Cardiac septum (tissue), 1 donor: ENCODE data around the gene PARD3. TPM values are rescaled to one million over a fixed set of nuclear protein-coding genes. Genes with fewer than 3 reads are reported as not detected.

Experiments
- DNase-seq: peaks from one replicate; pipeline ENCODE4 v3.0.0-alpha.2; 2020; ENCODE audit warnings: low spot score
- intact Hi-C: fragments of 100-400 bp; cut with DNase I; formaldehyde crosslinking; loops from one replicate; pipeline ENCODE4 v1.14.0; 2022
- total RNA-seq: library from RNA; stranded (reverse); fragmentation: NEBNext Ultra II Directional; extraction: Animal tissue kit (Norgen Biotek cat#: 25700); gene quantifications from one replicate; pipeline ENCODE4 v1.2.1, GENCODE V29; 2021
- donor health status: DM: no; HTN: no; CAD: no.

The PARD3 gene
- total RNA-seq, 1 donor from 2014 or later = 36.7 TPM

DNA sequence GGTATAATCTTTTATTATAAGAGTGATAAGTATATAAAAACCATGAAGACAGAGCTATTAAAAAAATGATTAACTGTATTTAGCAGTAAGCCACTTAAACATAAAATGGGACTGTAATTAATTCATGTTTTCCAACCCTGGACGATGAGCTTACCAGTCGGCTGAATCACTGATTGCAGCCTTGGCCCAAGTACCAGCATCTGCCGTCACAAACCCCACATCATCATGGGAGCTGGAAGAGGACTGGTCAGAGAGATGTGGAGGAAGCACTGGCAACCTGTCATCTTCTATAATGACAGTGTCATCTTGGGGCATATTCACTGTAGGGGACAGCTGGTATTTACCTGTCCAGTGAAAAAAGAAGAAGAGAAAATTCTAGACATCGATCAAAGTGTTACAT is 473.6 kb downstream of the PARD3 start:
- no peak for DNase-seq
- intact Hi-C loops = no loop called here

- DNase-seq = no peak
- intact Hi-C loops = no loop called here
Measured at GRCh38 chr10:34340934-34341333, 474.2 kb downstream of the PARD3 start.

DNA sequence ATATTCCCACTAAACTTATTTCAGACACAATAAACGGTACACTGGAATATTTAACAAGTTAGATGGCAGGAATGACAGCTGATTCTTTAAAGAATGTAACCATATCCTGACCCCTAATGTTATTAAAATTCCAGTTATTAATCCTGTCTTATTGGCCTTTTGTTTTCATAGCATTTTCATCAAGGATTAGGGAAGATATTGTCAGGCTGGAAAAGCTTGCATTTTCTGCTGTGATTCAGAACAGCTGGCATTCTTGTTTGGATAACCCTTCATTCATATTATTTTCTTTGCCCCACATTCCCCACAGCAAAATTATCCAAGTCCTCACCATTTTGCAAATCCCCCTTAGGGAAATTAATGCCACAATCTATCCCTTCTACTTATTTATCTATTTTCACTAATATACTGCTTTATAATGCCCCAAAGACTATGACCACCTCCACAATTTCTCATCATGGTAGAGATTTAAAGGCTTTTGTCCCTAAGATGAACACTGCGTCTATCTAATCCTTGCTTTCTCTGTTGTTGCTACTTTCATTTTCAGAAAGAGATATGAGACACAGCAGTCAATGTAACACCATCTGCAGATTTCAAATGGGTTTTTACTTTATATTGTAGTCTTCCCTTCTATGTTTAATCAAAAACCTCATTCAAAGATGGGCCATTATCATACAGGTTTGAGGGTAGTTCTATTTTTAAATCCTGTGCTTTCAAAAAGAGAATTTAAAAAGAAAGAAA is 475.1 kb downstream of the PARD3 start:
- no peak for DNase-seq
- intact Hi-C loops = no loop called here

DNA sequence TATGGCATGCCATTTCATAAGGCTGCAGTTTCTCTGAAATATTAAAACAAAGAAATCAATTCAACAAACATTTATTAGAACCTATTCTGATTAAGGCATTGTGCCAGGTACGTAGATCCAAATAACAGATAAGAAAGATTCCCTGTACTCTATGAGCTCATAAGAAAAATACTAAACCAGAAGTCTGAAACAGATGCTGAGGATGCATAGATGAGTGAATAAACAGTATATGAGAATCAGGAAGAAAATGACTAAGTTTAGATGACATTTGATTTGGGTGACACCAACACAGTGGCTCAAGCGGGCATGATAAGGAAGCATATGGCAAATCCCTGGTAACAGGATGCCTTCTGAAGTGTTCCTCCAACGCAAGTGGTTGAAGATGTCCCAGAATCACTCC is 477.2 kb downstream of the PARD3 start:
- intact Hi-C loops = no loop called here
- no peak for DNase-seq

DNA sequence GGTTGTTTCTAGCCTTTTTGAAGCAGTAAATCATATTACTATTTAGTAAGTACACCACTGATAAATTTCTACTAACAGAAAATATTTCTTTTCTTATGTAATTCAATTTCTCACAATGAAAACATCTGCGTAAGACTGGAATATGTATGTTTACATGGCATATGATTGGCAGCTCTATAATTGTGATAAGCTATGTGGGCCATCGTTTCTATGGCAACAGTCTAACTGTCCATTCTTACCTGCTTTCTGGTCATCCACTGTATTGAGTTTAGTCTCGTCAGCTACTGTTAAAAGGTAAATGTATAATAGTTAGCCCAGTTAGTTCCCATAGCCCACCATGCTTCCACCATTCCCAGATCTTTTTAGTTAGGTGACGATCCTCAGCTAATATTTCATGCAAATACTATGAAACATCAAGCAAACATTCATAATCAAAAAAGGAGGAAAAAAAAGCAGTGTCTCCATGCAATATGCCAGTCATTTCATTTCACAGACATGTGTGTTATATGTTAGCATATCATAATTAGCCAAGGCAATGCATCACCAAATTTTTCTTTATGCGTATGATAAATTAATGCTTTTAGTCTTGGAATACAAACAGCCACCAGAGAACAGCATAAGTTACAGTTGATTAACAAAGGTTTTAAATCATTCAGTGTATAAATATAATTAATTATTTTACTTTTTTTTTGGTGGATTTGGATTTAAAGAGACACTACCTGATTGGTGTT is 479.0 kb downstream of the PARD3 start:
- no peak for DNase-seq
- intact Hi-C loops = no loop called here

- no peak for DNase-seq
- intact Hi-C loops = no loop called here
Measured at GRCh38 chr10:34334908-34335307, 480.2 kb downstream of the PARD3 start.

GRCh38 chr10:34333513-34333912 is 481.6 kb downstream of the PARD3 start:
- intact Hi-C loops = no loop called here
- DNase-seq = no peak

- intact Hi-C loops = no loop called here
Measured at GRCh38 chr10:34327184-34327583, 487.9 kb downstream of the PARD3 start.

GRCh38 chr10:34323192-34323591 is 491.9 kb downstream of the PARD3 start:
- DNase-seq = no peak
- intact Hi-C loops = no loop called here

More at GRCh38 chr10:34327184-34327583, 487.9 kb downstream of the PARD3 start:
- no peak for DNase-seq

GRCh38 chr10:34320265-34320664 is 494.8 kb downstream of the PARD3 start:
- DNase-seq = no peak
- intact Hi-C loops = no loop called here

- no peak for DNase-seq
- intact Hi-C loops = no loop called here
Measured at GRCh38 chr10:34319197-34319846, 495.8 kb downstream of the PARD3 start.

DNA sequence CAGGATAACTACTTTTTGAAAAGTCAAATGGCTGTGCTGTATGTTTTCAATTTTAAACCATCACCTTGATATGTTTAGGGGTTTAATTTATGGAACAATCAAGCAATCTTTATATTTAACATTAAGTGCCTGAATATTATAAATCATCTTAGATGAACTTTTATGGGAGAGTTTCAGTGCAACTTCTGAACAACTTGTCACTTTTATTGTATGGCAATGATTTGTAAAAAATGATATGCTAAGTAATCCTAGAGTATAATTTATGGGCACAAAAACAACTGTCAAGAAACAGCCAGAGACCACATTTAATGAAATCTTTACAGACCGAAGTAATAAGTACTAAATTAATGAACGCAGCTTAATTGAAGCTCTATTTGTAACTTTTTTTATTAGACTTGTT is 498.9 kb downstream of the PARD3 start:
- no peak for DNase-seq
- intact Hi-C loops = no loop called here

GRCh38 chr10:34314457-34314856 is 500.6 kb downstream of the PARD3 start:
- intact Hi-C loops = no loop called here
- DNase-seq = no peak

GRCh38 chr10:34313888-34314287 is 501.2 kb downstream of the PARD3 start:
- intact Hi-C loops = no loop called here
- no peak for DNase-seq

DNA sequence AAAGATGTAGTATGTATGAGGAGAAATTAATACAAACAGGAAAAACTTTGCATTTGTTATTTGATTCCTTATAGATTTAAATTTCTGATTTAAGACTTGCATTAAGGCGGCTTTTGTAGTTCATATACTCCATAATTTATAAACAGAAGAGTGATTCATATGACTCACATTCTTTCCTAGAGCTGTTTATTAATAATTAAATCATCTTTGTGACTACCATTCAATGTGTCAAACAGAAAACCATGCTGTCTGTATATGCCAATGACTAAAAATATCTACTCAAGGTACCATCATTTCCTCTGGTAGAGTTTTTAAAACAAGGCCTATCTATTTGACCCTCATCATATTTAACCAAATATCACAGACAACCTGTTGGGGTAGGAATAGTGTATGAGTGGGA is 501.7 kb downstream of the PARD3 start:
- intact Hi-C loops = no loop called here

GRCh38 chr10:34311679-34312078 is 503.4 kb downstream of the PARD3 start:
- intact Hi-C loops = no loop called here
- DNase-seq = no peak

More for the DNA sequence above, 501.7 kb downstream of the PARD3 start:
- DNase-seq = no peak

- intact Hi-C loops = no loop called here
- no peak for DNase-seq
Measured at GRCh38 chr10:34310234-34310633, 504.9 kb downstream of the PARD3 start.

DNA sequence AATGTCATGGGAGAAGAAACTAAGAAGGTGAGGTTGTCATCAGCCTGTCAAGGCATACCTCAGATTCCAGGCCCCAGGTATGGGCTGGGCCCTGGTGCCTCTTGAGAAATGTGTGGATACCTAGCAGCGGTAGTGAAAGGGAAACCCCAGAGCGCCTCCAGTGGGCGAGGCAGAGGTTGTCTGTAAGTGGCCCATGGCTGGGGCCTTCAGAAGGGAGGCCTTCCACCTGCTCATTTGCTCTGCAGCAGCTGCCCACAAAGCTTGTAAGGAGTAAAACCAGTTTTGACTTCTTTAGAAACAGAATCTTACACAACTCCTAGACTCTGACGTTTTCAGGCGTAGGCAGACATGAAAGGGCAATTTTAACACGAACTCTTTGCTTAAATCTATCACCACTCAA is 509.9 kb downstream of the PARD3 start:
- intact Hi-C loops = no loop called here
- DNase-seq = no peak

- intact Hi-C loops = no loop called here
- DNase-seq = no peak
Measured at GRCh38 chr10:34303022-34303421, 512.1 kb downstream of the PARD3 start.

DNA sequence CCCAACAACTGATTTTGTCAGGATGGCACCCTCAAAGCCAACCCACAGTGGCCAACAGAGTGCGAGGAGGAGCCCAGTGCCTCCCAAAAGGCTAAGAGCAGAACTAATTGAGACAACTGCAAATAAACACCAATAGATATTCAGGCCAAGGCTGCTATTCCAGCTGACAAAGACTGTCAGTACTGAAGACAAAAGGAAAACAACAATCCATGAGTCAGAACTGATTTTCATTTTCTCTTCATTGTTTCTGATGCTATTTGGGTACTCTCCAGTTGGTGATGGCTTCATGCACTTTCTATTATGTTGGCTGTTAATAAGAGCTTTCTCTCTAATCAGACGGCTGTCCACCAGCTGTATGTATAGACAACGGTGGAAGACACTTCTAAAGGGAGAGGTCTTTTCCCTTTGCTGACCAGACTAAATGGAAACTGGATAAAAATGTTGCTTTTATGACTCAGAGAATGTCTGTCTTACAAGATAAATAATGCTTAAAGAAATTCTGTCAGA is 515.9 kb downstream of the PARD3 start:
- no peak for DNase-seq
- intact Hi-C loops = no loop called here
